Stimulated activated CD8-positive, alpha-beta memory T cell treated with anti-CD3 and anti-CD28 coated beads, Interleukin-4, amount 100 ng/mL, for 24 hours (primary cell): ENCODE results near the gene CACNA1A.
A peak's percentile ranks its signal among the peaks of the same experiment; 100 is the strongest.
"Not testable (repeated sequence)": the region's sequence is repeated elsewhere in the genome, so short reads cannot be mapped to it uniquely, and the experiment has no call there.

Experiments
- DNase-seq: peaks from one replicate; pipeline ENCODE4 v3.0.0-alpha.2; 2020; ENCODE audit warnings: low read depth

The CACNA1A gene

GRCh38 chr19:13277104-13277809 lies 229.0 kb downstream of the CACNA1A start:
- DNase-seq, result peak; percentile 28

GRCh38 chr19:13275016-13275722 lies 231.1 kb downstream of the CACNA1A start:
- DNase-seq, result no peak

GRCh38 chr19:13270514-13271105 lies 235.7 kb downstream of the CACNA1A start:
- no peak for DNase-seq

GRCh38 chr19:13269348-13269747 lies 236.9 kb downstream of the CACNA1A start:
- no peak for DNase-seq

- DNase-seq, result no peak
These were observed 238.4 kb downstream of the CACNA1A start for GRCh38 chr19:13267889-13268288.

- no peak for DNase-seq
These were observed 239.1 kb downstream of the CACNA1A start for GRCh38 chr19:13267131-13267530.

- no peak for DNase-seq
These were observed 243.8 kb downstream of the CACNA1A start for GRCh38 chr19:13262450-13262849.

GRCh38 chr19:13260883-13261653 lies 245.2 kb downstream of the CACNA1A start:
- no peak for DNase-seq

- DNase-seq, result no peak
These were observed 249.4 kb downstream of the CACNA1A start for GRCh38 chr19:13256918-13257317.

- not testable (repeated sequence) for DNase-seq
These were observed 249.9 kb downstream of the CACNA1A start for GRCh38 chr19:13256398-13256797.

GRCh38 chr19:13255719-13256059 lies 250.6 kb downstream of the CACNA1A start:
- no peak for DNase-seq

- DNase-seq, result no peak
These were observed 251.1 kb downstream of the CACNA1A start for GRCh38 chr19:13255041-13255718.

GRCh38 chr19:13252569-13253335 lies 253.5 kb downstream of the CACNA1A start:
- no peak for DNase-seq

- DNase-seq, result no peak
These were observed 261.4 kb downstream of the CACNA1A start for GRCh38 chr19:13244920-13245319.

- peak; percentile 19 for DNase-seq
These were observed 264.8 kb downstream of the CACNA1A start for GRCh38 chr19:13241231-13242104.

- DNase-seq, result no peak
These were observed 265.8 kb downstream of the CACNA1A start for GRCh38 chr19:13240312-13241022.

- DNase-seq, result no peak
These were observed 267.3 kb downstream of the CACNA1A start for GRCh38 chr19:13238891-13239534.

- DNase-seq, result peak; percentile 38
These were observed 271.8 kb downstream of the CACNA1A start for GRCh38 chr19:13234518-13234917.

GRCh38 chr19:13231663-13232062 lies 274.6 kb downstream of the CACNA1A start:
- DNase-seq, result no peak
